GM20431 (cell line): ENCODE measurements around the gene COMMD1.
"Not testable (repeated sequence)": the region's sequence is repeated elsewhere in the genome, so short reads cannot be mapped to it uniquely, and the experiment has no call there.

ENCODE experiments used
- in situ Hi-C: fragments of 300-500 bp; cut with MseI, MboI; formaldehyde crosslinking; loops from one replicate; pipeline ENCODE4 v1.15.0; 2020; ENCODE audit warnings: low sequenced_read_pairs; ENCODE audit not compliant: unreplicated experiment

The COMMD1 gene

GRCh38 chr2:62114564-62114963 lies 209.1 kb downstream of the COMMD1 start:
- in situ Hi-C loops, result no loop called here

- in situ Hi-C loops, result no loop called here
Measured at GRCh38 chr2:62116983-62117382, 211.5 kb downstream of the COMMD1 start.

- in situ Hi-C loops, result no loop called here
Measured at GRCh38 chr2:62118160-62118559, 212.7 kb downstream of the COMMD1 start.

GRCh38 chr2:62119311-62119974 lies 214.0 kb downstream of the COMMD1 start:
- in situ Hi-C loops, result no loop called here

GRCh38 chr2:62126239-62126638 lies 220.8 kb downstream of the COMMD1 start:
- in situ Hi-C loops, result not testable (repeated sequence)

- in situ Hi-C loops, result no loop called here
Measured at GRCh38 chr2:62133320-62133823, 227.9 kb downstream of the COMMD1 start.

- in situ Hi-C loops, result no loop called here
Measured at GRCh38 chr2:62136956-62137830, 231.7 kb downstream of the COMMD1 start.

GRCh38 chr2:62140426-62141141 lies 235.1 kb downstream of the COMMD1 start:
- in situ Hi-C loops, result no loop called here

GRCh38 chr2:62141142-62141740 lies 235.8 kb downstream of the COMMD1 start:
- in situ Hi-C loops, result no loop called here

- in situ Hi-C loops, result no loop called here
Measured at GRCh38 chr2:62142054-62142453, 236.6 kb downstream of the COMMD1 start.

GRCh38 chr2:62143696-62144095 lies 238.2 kb downstream of the COMMD1 start:
- in situ Hi-C loops, result no loop called here

- in situ Hi-C loops, result no loop called here
Measured at GRCh38 chr2:62144689-62145477, 239.4 kb downstream of the COMMD1 start.

GRCh38 chr2:62145478-62146100 lies 240.1 kb downstream of the COMMD1 start:
- in situ Hi-C loops, result no loop called here

- in situ Hi-C loops, result not testable (repeated sequence)
Measured at GRCh38 chr2:62146790-62147189, 241.3 kb downstream of the COMMD1 start.

- in situ Hi-C loops, result no loop called here
Measured at GRCh38 chr2:62147610-62148301, 242.3 kb downstream of the COMMD1 start.

- in situ Hi-C loops, result no loop called here
Measured at GRCh38 chr2:62149708-62150107, 244.2 kb downstream of the COMMD1 start.

GRCh38 chr2:62150597-62151305 lies 245.3 kb downstream of the COMMD1 start:
- in situ Hi-C loops, result no loop called here

- in situ Hi-C loops, result no loop called here
Measured at GRCh38 chr2:62151306-62151638, 245.8 kb downstream of the COMMD1 start.
